ENCODE measurements around the gene RTKN. TPM values are rescaled to one million over a fixed set of nuclear protein-coding genes. Genes with fewer than 3 reads are reported as not detected.

Gene RTKN, protein sequence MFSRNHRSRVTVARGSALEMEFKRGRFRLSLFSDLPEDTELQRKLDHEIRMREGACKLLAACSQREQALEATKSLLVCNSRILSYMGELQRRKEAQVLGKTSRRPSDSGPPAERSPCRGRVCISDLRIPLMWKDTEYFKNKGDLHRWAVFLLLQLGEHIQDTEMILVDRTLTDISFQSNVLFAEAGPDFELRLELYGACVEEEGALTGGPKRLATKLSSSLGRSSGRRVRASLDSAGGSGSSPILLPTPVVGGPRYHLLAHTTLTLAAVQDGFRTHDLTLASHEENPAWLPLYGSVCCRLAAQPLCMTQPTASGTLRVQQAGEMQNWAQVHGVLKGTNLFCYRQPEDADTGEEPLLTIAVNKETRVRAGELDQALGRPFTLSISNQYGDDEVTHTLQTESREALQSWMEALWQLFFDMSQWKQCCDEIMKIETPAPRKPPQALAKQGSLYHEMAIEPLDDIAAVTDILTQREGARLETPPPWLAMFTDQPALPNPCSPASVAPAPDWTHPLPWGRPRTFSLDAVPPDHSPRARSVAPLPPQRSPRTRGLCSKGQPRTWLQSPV
- 17.8 and 18.1 TPM in 2 replicates for total RNA-seq

GRCh38 chr2:74441690-74442482 lies at the start of gene RTKN:
Gene RTKN (minus strand): TSS chr2:74441937. CDS start chr2:74441816, 121 bp downstream.

GRCh38 chr2:74482801-74483674 lies 41.3 kb upstream of the RTKN start, which contains the start of the genes CCDC142 and TTC31:
Gene CCDC142 (minus strand): TSS chr2:74482998. CDS start chr2:74482837, 161 bp downstream.
Gene TTC31 (plus strand): TSS chr2:74483081. CDS start chr2:74483096, 15 bp downstream.

DNA sequence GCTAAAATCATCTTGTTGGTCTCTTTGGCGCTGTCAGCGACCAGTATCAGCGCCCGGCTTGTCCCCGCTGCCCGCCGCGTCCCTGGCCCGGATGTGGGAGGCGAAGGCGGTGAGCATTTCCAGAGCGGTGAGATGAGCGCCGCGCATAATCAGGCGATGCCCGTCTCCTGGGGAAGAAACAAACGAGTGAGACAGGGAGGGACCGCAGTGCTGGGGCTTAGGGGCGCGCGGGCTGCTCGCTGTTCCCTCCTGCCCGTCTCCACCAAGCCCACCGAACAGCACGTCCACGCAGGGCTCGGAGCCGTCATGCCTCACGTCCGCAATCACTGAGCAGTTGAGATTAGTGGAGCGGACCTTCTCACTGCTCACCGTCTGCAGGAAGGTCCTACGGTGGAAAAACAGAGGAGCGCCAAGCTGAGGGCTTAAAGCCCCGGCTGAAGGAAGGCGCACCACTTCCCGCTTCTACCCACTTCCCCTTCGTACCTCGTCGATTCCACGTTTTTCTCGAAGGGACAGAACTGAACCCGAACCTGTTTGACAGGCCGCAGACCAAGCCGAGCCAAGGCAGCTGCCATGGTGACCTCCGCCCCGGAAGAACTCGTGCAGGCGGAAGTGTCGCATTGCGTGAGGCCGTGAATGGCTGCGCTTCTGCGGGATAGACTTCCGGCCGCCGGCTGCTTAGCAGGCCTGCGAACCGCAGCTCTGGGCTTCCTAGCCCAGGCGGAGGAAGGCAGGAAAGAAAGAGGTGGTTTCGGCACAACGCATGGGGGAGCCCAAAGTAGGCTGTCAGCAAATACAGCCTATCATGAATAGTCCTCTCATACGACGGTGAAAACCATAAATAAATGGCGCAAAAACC lies 30.6 kb upstream of the RTKN start, which contains the start of gene MRPL53:
Gene MRPL53, minus strand, starts transcription at position 595 of the 859 bp plus-strand sequence. Its CDS starts 20 bp downstream, at position 575.

DNA sequence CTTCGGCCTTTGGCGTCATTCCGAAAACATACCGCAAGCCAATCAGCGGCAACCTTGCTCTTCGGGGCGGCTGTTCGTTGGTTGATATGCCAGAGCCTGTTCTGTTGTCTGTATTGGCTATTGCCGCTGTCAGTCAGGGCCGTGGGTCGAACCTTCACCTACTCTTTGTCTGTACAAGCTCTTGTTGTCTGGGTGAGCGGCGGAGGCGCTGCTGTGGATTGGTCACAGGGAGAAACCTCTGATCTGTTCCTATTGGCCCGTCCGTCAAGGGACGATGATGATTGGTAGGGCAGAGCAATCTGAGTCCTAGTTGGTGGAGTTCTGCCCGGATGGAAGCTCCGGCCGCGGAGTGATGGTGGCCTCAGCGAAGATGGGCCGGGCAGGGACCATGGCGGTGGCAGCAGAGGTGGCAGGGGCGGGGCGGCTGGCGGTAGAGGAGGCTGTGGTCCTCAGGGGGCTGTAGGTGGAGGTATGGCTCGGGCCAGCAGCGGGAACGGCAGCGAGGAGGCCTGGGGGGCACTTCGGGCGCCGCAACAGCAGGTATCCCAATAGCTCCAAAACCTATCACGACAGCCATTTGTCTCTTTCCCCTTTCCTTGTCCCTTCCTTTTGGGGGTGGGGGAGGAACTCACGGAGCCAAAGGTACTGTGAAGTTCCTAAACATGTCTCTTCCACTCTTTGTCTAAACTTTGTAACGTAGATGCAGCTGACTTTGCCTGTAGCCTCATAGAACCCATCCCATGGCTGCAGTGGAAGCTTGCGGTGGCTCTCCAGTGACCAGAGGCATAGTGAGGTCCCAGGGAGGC lies 16.6 kb upstream of the RTKN start, which contains the start of gene WBP1:
Gene WBP1, plus strand, starts transcription at position 307 of the 806 bp plus-strand sequence. Its CDS starts 165 bp downstream, at position 472.

DNA sequence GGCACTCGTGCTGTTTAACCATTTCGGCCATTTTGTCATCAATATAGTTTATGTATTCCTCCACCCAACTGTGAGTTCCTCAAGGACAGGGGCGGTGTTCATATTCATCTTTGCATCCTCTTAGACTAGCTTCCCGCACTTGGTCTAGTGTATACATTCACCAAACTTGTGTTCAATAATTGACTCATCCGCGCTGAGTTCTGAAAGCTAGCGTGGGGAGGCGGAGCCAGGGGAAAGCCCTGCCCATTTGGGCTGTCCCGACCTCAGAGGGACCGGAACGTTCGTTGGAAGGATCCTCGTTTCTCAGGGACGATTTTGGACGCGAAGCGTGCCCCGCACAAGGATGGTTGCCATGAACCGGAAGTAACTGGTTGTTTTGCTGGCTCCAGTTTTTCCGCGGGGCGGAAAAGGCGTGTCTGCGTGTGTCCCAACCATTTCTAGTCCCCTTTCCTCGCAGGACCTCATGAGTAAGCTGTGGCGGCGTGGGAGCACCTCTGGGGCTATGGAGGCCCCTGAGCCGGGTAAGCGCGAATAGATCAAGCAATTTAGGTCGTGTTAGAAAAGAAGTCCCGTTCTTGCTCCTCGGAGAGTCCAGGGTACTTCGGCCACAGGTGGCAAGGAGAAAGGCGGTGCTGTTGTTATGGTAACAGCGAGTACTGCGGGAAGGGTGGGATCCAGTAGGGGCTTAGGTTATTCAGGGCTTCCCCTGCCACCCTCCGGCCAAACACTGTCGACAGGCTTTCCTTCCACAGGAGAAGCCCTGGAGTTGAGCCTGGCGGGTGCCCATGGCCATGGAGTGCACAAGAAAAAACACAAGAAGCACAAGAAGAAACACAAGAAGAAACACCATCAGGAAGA lies 13.1 kb upstream of the RTKN start, which contains the start of gene INO80B:
Gene INO80B, plus strand, starts transcription at position 434 of the 858 bp plus-strand sequence. Its CDS starts 30 bp downstream, at position 464.

DNA sequence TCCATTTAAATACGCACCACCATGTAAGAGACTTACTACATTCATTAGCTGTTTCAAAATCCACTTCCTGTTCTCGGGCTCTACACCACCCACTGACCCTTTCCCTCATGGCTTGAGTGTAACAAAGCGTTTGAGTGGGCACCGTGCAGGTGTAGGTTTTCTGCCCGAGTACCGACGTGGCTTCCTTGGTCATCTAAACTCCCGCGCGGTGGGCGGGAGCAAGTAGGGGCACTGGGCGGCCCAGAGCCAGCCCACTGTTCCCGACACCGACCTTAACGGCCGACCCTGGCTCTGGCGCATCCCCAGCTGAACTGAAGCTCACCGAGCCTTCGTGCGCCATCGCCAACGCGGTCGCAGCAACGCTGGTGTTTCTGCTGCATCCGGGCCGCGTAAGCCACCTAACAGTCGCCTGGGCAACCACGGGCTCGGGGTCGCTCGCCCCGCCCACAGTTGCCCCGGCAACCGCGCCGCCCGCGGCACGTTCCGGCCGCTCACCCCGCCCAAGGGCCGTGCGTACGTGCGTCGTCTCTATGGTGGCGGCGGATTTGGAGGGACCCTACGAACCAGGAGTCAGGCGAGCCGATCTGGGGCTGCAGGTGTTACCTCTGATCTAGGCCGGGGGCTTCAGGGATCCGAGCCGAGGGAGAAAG lies 20.4 kb downstream of the RTKN start, which contains the start of the genes C2orf81 and WDR54:
Gene C2orf81, minus strand, starts transcription at position 399 of the 650 bp plus-strand sequence. Its CDS starts 59 bp downstream, at position 340.
Gene WDR54, plus strand, starts transcription at position 510 of the 650 bp plus-strand sequence. CDS start 424 bp downstream, outside the sequence.

GRCh38 chr2:74379851-74380789 lies 61.6 kb downstream of the RTKN start, which contains the start of gene DCTN1:
Gene DCTN1 (minus strand): TSS chr2:74380311. CDS start chr2:74380037, 274 bp downstream.

Other genes with a start within 250 kb of the RTKN start
- 29.0 and 69.7 TPM in 2 replicates for gene MTHFD2, start 243.3 kb downstream of the RTKN start, total RNA-seq
- 0.16 and 0.26 TPM in 2 replicates for gene SLC4A5, start 98.5 kb downstream of the RTKN start, total RNA-seq
- gene DCTN1, start 61.6 kb downstream of the RTKN start, total RNA-seq, result 239 and 256 TPM in 2 replicates
- 0.79 and 1.4 TPM in 2 replicates for gene C2orf81, start 20.3 kb downstream of the RTKN start, total RNA-seq
- gene WDR54, start 20.2 kb downstream of the RTKN start, total RNA-seq, result 28.6 and 30.6 TPM in 2 replicates
- gene INO80B, start 13.2 kb upstream of the RTKN start, total RNA-seq, result 14.2 and 30.1 TPM in 2 replicates
- 79.4 and 88.0 TPM in 2 replicates for gene WBP1, start 16.5 kb upstream of the RTKN start, total RNA-seq
- gene MOGS, start 23.4 kb upstream of the RTKN start, total RNA-seq, result 28.0 and 33.4 TPM in 2 replicates
- 68.4 and 79.9 TPM in 2 replicates for gene MRPL53, start 30.7 kb upstream of the RTKN start, total RNA-seq
- 15.9 and 21.0 TPM in 2 replicates for gene CCDC142, start 41.1 kb upstream of the RTKN start, total RNA-seq
- 7.6 and 9.1 TPM in 2 replicates for gene TTC31, start 41.1 kb upstream of the RTKN start, total RNA-seq
- gene LBX2, start 57.7 kb upstream of the RTKN start, total RNA-seq, result 3.8 and 6.4 TPM in 2 replicates
- gene PCGF1, start 65.8 kb upstream of the RTKN start, total RNA-seq, result 28.2 and 34.9 TPM in 2 replicates
- gene TLX2, start 72.5 kb upstream of the RTKN start, total RNA-seq, result 1.4 TPM in 2 replicates
- 0.16 TPM in 1 of 2 replicates, not detected in the other for gene DQX1, start 84.3 kb upstream of the RTKN start, total RNA-seq
- 58.5 and 79.5 TPM in 2 replicates for gene AUP1, start 87.8 kb upstream of the RTKN start, total RNA-seq
- 43.2 and 63.9 TPM in 2 replicates for gene HTRA2, start 88.0 kb upstream of the RTKN start, total RNA-seq
- gene LOXL3, start 112.0 kb upstream of the RTKN start, total RNA-seq, result 23.6 and 30.0 TPM in 2 replicates
- gene DOK1, start 112.8 kb upstream of the RTKN start, total RNA-seq, result 22.7 and 31.5 TPM in 2 replicates
- not detected in 2 replicates for gene M1AP, start 206.4 kb upstream of the RTKN start, total RNA-seq
- gene SEMA4F, start 212.3 kb upstream of the RTKN start, total RNA-seq, result 3.3 and 4.1 TPM in 2 replicates